ENCODE measurements around the gene CLCN3. TPM values are rescaled to one million over a fixed set of nuclear protein-coding genes. Genes with fewer than 3 reads are reported as not detected.

Gene CLCN3
- total RNA-seq, 1 experiment from 2014 or later: 16.9 TPM

DNA sequence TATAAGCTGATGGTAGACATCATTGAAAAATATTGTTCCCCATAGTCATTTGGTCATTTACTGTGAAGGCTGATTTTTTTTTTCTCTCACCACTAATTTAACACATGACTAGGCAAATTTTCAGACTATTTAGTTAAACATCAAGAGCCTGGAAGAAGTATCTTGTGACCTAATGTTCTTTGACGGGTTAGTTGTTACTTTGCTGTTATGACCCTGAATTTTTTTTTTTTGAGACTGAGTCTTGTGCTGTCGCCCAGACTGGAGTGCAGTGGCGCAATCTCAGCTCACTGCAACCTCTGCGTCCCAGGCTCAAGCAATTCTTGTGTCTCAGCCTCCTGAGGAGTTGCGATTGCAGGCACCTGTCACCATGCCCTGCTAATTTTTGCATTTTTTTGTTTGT is 70.4 kb downstream of the CLCN3 start:
- H3K79me2 ChIP-seq (ENCODE audit: low read length): no peaks in the 10 kb centered on the region
- POLR2A ChIA-PET (ENCODE audit: unreplicated experiment): interaction anchor here (0.6 kb wide), 1 partner anchor 9 kb away, joined by 3 read pairs; no protein-coding TSS in a partner anchor
- H3K9me3 ChIP-seq (ENCODE audit: low read length): no peaks in the 10 kb centered on the region
- no peak overlapping the region for H3K9ac ChIP-seq (ENCODE audit: low read length)
- no peaks in the 10 kb centered on the region for H3K4me1 ChIP-seq (ENCODE audit: insufficient read depth, low read length)
- H3K27me3 ChIP-seq (ENCODE audit: low read length): no peaks in the 10 kb centered on the region
- no peaks in the 10 kb centered on the region for H4K20me1 ChIP-seq (ENCODE audit: low read length)
- CTCF ChIA-PET: no interaction called here
- no peak for TF ChIP-seq EZH2phosphoT487 (IDR thresholded peaks at IDR 0.05; ENCODE audit: borderline replicate concordance, low read length)
- no peak for TF ChIP-seq CTCF (conservative IDR thresholded peaks at IDR 0.05; ENCODE audit: low read depth, low read length)
- TF ChIP-seq EZH2 (IDR thresholded peaks at IDR 0.05; ENCODE audit: low read length, unreplicated experiment): no peak
- H3K4me2 ChIP-seq (ENCODE audit: low read length): no peak overlapping the region
- no peaks in the 10 kb centered on the region for H3K36me3 ChIP-seq (ENCODE audit: low read depth, low read length)
- intact Hi-C loops (cut with micrococcal nuclease): no loop called here
- H3F3A ChIP-seq (ENCODE audit: low read length, unreplicated experiment): no peaks in the 10 kb centered on the region
- BruUV-seq (replicated peaks): no TSS peak
- DNase-seq (no peak), ATAC-seq (no peak)
- H3K27ac ChIP-seq (ENCODE audit: low read length): no peak overlapping the region
- no peak overlapping the region for H2AFZ ChIP-seq (ENCODE audit: low read length)
- H3K4me3 ChIP-seq (ENCODE audit: low read length): no peak overlapping the region
- H3K9me2 ChIP-seq (replicated peaks; ENCODE audit: low read length): no peaks in the 10 kb centered on the region

DNA sequence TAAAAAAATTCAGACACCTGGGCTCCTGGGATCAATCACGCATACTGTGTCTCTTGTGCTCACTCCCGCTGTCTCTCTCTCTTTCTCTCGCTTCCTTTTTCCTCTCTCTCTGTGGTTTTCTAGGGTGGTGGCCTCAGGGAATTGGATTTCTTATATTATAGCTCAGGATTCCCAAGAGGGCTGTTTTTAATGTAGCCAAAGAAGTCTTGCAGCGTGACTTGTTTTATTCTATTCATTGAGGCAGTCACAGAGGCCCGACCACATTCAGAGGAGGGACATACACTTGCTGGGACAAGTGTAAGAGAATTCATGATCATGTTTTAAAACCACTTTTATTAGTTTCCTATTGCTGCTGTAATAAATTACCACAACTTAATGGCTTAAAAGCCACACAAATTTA is 78.0 kb downstream of the CLCN3 start:
- no peaks in the 10 kb centered on the region for H3K9me3 ChIP-seq (ENCODE audit: low read length)
- no peak overlapping the region for H3K4me2 ChIP-seq (ENCODE audit: low read length)
- H3K4me1 ChIP-seq (ENCODE audit: insufficient read depth, low read length): no peaks in the 10 kb centered on the region
- BruUV-seq (replicated peaks): no TSS peak
- H3K27me3 ChIP-seq (ENCODE audit: low read length): no peaks in the 10 kb centered on the region
- H3K36me3 ChIP-seq (ENCODE audit: low read depth, low read length): no peaks in the 10 kb centered on the region; the same call in 1 of the 2 replicates
- H3K27ac ChIP-seq (ENCODE audit: low read length): no peak overlapping the region
- no peak for TF ChIP-seq CTCF (conservative IDR thresholded peaks at IDR 0.05; ENCODE audit: low read depth, low read length)
- TF ChIP-seq EZH2 (IDR thresholded peaks at IDR 0.05; ENCODE audit: low read length, unreplicated experiment): no peak
- TF ChIP-seq EZH2phosphoT487 (IDR thresholded peaks at IDR 0.05; ENCODE audit: borderline replicate concordance, low read length): no peak
- DNase-seq: no peak
- no peaks in the 10 kb centered on the region for H3K9me2 ChIP-seq (replicated peaks; ENCODE audit: low read length)
- ChIA-PET POLR2A (ENCODE audit: unreplicated experiment) (no interaction called here), CTCF (no interaction called here)
- H3K79me2 ChIP-seq (ENCODE audit: low read length): no peaks in the 10 kb centered on the region
- H3K4me3 ChIP-seq (ENCODE audit: low read length): no peak overlapping the region
- no peaks in the 10 kb centered on the region for H3F3A ChIP-seq (ENCODE audit: low read length, unreplicated experiment)
- no peaks in the 10 kb centered on the region for H4K20me1 ChIP-seq (ENCODE audit: low read length)
- H3K9ac ChIP-seq (ENCODE audit: low read length): no peak overlapping the region
- no peak overlapping the region for H2AFZ ChIP-seq (ENCODE audit: low read length)
- no peak for ATAC-seq
- intact Hi-C loops (cut with micrococcal nuclease): no loop called here

GRCh38 chr4:169707958-169708643 is 87.7 kb downstream of the CLCN3 start:
- no peaks in the 10 kb centered on the region for H3K36me3 ChIP-seq (ENCODE audit: low read depth, low read length)
- H3K4me1 ChIP-seq (ENCODE audit: insufficient read depth, low read length): no peaks in the 10 kb centered on the region
- no peaks in the 10 kb centered on the region for H3K9me2 ChIP-seq (replicated peaks; ENCODE audit: low read length)
- ATAC-seq (no peak), DNase-seq (no peak)
- no peak overlapping the region for H3K4me2 ChIP-seq (ENCODE audit: low read length)
- H3K27me3 ChIP-seq (ENCODE audit: low read length): no peaks in the 10 kb centered on the region
- no peak overlapping the region for H3K9ac ChIP-seq (ENCODE audit: low read length)
- no TSS peak for BruUV-seq (replicated peaks)
- no peaks in the 10 kb centered on the region for H4K20me1 ChIP-seq (ENCODE audit: low read length)
- intact Hi-C loops (cut with micrococcal nuclease): no loop called here
- POLR2A ChIA-PET (ENCODE audit: unreplicated experiment): no interaction called here
- no peak overlapping the region for H2AFZ ChIP-seq (ENCODE audit: low read length)
- no peak overlapping the region for H3K27ac ChIP-seq (ENCODE audit: low read length)
- TF ChIP-seq EZH2 (IDR thresholded peaks at IDR 0.05; ENCODE audit: low read length, unreplicated experiment) (no peak), CTCF (conservative IDR thresholded peaks at IDR 0.05; ENCODE audit: low read depth, low read length) (no peak), EZH2phosphoT487 (IDR thresholded peaks at IDR 0.05; ENCODE audit: borderline replicate concordance, low read length) (no peak)
- no peaks in the 10 kb centered on the region for H3K79me2 ChIP-seq (ENCODE audit: low read length)
- CTCF ChIA-PET: no interaction called here
- H3F3A ChIP-seq (ENCODE audit: low read length, unreplicated experiment): no peaks in the 10 kb centered on the region
- H3K9me3 ChIP-seq (ENCODE audit: low read length): no peaks in the 10 kb centered on the region
- H3K4me3 ChIP-seq (ENCODE audit: low read length): no peak overlapping the region
